Left lobe of liver (tissue), 2 donors: ENCODE data around the gene ABCG5. TPM values are rescaled to one million over a fixed set of nuclear protein-coding genes. Genes with fewer than 3 reads are reported as not detected.

Source experiments
- ATAC-seq: fragments of 200-7000 bp; cut with Tn5 transposase; one replicate; pipeline ENCODE4 v1.9.1; 2020; ENCODE audit warnings: mild to moderate bottlenecking, moderate library complexity
- DNase-seq: peaks from one replicate; pipeline ENCODE4 v3.0.0-alpha.2; 2020; ENCODE audit warnings: low spot score
- total RNA-seq: library from RNA; stranded (reverse); gene quantifications from one replicate; pipeline ENCODE4 v1.2.1, GENCODE V29; 2021
- donor health status: DM: no; HTN: no; CAD: no; lungs with moderate emphysema.
- donor health status: DM: no; HTN: yes; CAD: no.

The ABCG5 gene
- total RNA-seq, 1 donor from 2014 or later: 57.0 TPM

DNA sequence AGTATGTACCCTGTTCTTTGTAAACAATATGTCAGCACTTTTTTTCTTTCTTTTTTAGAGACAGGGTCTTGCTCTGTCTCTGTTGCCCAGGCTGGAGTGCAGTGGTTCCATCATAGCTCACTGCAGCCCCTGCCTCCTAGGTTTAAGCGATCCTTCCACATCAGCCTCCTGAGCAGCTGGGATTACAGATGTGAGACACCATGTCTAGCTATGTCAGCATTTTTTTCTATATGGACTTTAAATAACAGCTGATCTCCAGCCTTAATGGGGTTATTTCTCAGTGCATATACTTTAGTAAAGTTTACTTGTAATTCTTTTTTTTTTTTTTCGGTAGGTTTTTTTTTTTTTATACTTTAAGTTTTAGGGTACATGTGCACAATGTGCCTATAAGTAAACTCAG, 26.6 kb downstream of the ABCG5 start:
- DNase-seq (no peak), ATAC-seq (no peak)

GRCh38 chr2:43810888-43811287, 27.8 kb downstream of the ABCG5 start:
- no peak for ATAC-seq
- DNase-seq: no peak

DNA sequence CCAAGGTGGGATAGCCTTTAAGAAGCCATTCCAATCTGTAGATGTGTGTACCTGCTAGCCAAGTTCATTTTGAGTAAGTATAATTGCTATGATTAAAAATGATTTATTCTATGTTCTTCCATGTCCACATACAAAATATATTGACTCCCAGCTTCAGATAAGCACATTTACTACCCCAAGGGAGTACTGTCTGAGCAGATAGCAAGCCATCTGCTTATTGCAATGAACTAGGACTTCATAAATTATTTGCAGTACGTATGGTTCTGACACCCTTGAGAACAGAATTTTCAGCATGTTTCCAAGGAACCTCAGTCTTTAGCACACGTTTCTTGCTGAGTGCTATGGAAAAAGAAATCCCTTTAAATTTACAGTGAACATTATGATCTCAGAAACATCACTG, 28.2 kb downstream of the ABCG5 start:
- DNase-seq: no peak
- ATAC-seq: no peak

GRCh38 chr2:43806719-43807031, 32.0 kb downstream of the ABCG5 start:
- no peak for DNase-seq
- ATAC-seq: peak; percentile 47

GRCh38 chr2:43803113-43803512, 35.5 kb downstream of the ABCG5 start:
- ATAC-seq: no peak
- no peak for DNase-seq

DNA sequence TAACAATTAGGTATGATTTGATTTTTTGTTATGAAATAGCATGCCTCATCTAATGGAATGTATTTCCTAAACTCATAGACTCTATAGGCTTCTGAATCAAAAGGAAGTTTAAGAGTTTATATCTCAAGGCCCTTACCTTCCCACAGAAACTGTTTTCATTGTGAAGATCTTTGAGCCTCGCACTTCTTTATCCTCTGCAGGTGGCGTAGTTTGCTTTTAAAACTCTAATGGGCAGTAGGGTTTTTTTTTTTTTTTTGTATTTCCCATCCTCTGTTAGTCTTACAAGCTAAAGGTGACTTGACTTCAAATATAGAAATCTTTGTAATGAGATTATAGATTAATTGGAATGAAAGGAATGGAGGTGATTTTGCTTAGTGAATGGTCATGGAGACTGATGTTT, 36.5 kb downstream of the ABCG5 start:
- peak; percentile 65 for ATAC-seq
- no peak for DNase-seq

GRCh38 chr2:43800894-43801293, 37.7 kb downstream of the ABCG5 start:
- no peak for DNase-seq
- no peak for ATAC-seq

GRCh38 chr2:43798300-43798699, 40.3 kb downstream of the ABCG5 start:
- peak; percentile 77 for ATAC-seq
- no peak for DNase-seq

DNA sequence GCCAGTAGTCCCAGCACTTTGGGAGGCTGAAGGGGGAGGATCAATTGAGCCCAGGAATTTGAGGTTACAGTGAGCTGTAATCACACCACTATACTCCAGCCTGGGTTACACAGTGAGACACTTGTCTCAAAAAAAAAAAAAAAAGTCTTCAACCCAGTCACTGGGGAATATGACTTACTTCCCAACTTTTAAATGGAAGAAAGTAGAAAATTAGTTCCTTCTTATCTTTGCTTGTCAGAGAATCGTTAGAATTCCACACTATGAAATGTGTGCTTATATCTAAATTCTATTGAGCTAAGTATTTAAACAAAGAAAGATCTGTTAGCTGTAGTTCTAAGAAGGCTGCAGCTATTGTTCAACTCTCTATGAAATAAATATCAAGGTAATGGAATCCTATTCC, 42.4 kb downstream of the ABCG5 start:
- ATAC-seq (no peak), DNase-seq (no peak)

GRCh38 chr2:43794956-43795355, 43.7 kb downstream of the ABCG5 start:
- no peak for DNase-seq
- no peak for ATAC-seq

DNA sequence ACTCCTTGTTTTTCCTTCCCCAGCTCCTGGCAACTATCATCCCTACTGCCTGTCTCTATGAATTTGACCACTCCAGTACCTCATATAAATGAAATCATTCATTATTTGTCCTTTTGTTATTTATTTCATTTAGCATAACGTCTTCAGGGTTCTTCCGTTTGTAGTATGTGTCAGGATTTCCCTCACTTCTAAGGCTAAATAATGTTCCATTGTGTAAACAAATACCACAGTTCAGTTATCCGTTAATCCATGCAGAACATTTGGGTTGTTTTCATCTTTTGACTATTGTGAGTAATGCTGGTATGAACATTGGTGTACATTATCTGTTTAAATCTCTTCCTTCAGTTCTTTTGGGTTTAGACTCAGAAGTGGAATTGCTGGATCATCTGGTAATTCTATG, 46.0 kb downstream of the ABCG5 start:
- DNase-seq (no peak), ATAC-seq (no peak)

DNA sequence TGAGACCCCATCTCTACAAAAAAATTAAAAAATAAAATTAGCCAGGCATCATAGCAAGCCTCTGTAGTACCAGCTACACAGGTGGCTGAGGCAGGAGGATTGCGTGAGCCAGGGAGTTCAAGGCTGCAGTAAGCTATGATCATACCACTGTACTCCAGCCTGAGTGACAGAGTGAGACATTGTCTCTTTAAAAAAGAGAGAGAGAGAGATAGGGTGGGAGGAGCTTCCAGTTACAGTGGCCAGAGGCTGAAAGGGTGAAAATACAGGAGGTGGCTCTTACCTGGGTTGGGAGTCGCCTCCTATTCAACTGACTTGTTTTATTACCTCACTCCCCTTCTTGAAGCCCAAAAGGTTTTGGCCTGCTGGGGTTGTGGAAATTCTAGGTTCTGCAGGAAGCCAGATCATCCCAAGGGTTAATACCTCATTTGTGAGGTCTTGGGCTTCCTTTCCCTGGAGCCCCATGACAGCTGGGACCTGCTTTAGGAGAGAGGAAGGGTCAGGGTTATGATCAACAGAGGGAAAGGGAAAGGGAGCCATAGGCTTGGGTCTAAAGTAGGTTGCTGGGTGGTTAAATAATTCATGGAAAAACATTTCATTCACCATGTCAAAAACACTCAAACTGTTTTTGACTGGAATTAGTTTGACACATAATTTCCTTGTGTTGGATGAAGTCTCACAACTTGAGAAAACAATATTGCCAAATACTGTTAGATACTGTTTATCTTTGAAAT, 47.4 kb downstream of the ABCG5 start:
- DNase-seq (no peak), ATAC-seq (peak; percentile 31)

DNA sequence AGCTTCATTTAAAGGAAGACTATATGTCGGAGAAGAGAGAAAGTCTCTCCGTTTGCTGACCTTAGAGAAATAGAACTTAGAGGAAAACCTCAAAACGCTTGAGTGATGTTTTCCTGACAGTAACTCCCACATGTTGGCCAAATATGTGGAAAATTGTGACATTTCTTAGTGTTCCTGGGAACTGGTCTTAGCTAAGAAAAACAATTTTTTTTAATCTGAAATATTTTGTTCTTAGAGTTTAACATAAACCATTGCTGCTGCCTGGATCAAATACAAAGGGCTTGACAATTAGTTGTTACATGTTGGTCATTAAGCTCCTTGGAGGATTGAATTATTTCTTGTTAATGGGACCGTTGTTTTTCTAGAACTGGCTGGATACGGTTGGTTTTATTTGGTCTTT, 48.5 kb downstream of the ABCG5 start:
- ATAC-seq (no peak), DNase-seq (no peak)

DNA sequence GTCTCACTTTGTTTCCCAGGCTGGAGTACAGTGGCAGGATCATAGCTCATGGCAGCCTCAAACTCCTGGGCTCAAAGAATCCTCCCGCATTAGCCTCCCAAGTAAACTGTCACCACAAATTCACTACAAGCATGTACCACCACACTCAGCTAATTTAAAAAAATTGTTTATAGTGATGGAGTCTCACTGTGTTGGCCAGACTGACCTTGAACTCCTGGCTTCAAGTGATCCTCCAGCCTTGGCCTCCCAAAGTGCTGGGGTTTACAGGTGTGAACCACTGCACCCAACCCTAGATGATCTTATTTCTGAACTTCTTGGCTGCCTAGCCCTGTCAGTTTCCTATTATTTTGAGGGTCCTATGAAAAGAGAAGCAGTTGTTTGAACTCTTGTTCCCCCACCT, 50.0 kb downstream of the ABCG5 start:
- ATAC-seq (no peak), DNase-seq (no peak)

DNA sequence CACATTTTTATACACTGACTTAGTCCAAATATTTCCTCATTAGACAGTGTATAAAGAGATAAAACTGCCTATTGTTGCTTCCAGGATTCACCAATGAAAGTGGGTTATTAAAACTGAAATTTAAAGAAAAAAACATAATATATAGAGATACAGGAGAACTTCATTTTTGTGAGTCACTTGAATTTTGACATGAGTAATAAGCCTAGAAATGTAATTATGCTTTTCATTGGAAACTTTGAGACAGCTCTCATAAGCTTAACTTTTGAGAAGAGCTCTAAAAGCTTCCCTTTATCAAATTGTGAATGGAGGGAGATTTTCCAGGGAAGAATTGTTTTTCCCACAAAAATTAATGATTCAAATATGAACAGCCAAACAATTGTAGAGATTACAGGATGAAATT, 50.7 kb downstream of the ABCG5 start:
- no peak for ATAC-seq

DNA sequence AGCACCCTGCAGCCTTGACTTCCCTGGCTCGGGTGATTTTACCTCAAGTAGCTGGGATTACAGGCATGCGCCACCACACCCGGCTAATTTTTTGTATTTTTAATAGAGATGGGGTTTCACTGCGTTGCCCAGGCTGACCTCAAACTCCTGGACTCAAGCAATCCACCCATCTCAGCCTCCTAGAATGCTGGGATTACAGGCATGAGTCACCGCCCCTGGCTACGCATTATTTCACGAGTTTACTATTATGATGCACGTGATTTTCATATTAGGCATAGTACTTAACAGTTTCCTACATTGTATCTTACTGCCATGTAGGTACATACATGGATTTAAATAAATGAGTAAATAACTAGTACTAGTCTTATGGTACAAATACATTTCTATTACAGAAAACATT, 60.4 kb downstream of the ABCG5 start:
- no peak for ATAC-seq
- DNase-seq: no peak

More for the DNA sequence above, 50.7 kb downstream of the ABCG5 start:
- DNase-seq: no peak

- ATAC-seq (no peak), DNase-seq (no peak)
Observed at GRCh38 chr2:43777306-43777926, 61.2 kb downstream of the ABCG5 start.

GRCh38 chr2:43776324-43776723, 62.3 kb downstream of the ABCG5 start:
- no peak for DNase-seq
- ATAC-seq: no peak

DNA sequence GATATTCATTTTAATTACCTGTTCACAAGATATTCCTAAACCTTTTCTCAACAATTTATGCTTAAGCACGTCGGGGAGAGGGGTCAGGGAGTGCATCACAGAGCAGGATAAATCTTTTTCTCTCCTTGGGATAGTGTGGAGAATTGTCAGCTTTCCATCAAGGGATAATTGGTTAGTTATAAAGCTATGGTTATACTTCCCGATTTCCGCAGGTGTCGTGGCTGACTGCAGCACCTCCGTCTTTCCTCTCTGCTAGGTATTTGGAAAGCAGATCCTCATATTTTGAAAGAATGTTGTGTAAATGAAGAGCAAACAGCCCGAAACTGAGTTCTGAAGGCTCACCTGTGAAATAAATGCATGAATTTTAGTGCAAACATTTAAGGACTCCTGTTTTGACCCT, 64.0 kb downstream of the ABCG5 start:
- ATAC-seq (peak; percentile 40), DNase-seq (no peak)

DNA sequence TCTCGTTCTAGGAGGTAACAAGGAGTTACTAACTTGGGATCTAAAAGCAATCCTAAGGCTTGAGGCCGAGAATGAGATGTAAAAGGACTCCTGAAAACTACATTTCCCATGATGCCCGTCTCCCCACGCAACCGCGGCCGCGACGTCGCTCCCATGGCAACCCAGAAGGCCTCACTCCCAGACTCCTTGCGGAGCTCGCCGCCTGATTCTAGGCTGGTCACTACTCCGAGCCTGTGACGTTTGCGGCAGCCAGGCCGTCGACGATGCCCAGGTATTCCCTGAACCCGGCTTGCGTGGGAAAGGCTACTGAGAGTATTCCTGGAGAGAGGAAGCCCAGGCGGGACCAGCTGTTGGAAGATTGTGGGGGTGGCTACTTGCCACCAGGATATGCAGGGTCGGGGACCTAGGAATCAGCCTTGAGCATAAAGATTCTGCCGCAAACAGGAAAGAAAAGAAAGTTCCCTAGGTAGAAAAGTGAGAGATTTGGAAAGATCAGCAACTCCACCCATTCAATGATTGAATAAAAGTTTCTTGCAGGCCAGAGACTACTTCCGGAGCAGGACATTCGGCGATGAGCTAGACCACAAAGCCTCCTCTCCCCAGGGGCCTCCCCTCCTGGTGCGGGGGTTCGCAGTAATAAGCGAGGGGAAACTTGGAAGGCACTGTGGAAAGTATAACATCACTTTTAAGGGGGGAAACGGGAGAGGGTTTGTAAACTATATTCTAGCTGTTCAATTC, 64.6 kb downstream of the ABCG5 start, which contains the start of gene DYNC2LI1:
TSS of gene DYNC2LI1 (plus strand) at position 164 of the 738 bp plus-strand sequence. CDS start at position 264, 100 bp downstream.
- ATAC-seq (peak; percentile 99), DNase-seq (peak; percentile 92)

DNA sequence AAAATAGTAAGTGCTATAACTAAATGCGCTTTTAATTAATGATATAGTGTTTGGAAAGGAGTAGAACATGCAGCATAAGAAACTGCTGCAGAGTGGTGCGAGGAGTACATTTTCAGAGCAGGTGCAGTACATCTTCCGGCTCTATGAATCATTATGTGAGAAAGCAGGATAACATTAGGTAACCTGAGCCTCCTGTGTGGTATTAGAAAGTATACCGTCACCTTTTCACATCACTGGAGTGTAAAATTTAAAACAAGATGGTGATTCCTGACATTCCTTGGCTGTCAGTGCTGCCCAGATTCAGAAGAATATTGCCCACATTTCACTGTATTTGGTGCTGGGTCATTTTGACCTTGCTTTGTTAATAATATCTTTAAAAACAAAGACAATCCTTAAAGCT, 72.6 kb downstream of the ABCG5 start:
- DNase-seq (no peak), ATAC-seq (no peak)

- ATAC-seq (no peak), DNase-seq (no peak)
Observed at GRCh38 chr2:43764086-43764705, 74.4 kb downstream of the ABCG5 start.
